Loucy (cell line): Measurements from ENCODE around the gene ELN.

Source experiments
- EZH2phosphoT487 ChIP-seq: fragments of 200-600 bp; IDR thresholded peaks from 2 replicates; pipeline ENCODE4 v1.6.1; 2018; ENCODE audit warnings: antibody characterized with exemption, mild to moderate bottlenecking, moderate library complexity, borderline replicate concordance
- TF ChIP-seq, protein P1 (sequence below): fragments of 200-600 bp; sonication (generic); conservative IDR thresholded peaks from 2 replicates; pipeline ENCODE4 v1.5.1; 2014; ENCODE audit warnings: mild to moderate bottlenecking, antibody characterized with exemption, low read length

DNA sequence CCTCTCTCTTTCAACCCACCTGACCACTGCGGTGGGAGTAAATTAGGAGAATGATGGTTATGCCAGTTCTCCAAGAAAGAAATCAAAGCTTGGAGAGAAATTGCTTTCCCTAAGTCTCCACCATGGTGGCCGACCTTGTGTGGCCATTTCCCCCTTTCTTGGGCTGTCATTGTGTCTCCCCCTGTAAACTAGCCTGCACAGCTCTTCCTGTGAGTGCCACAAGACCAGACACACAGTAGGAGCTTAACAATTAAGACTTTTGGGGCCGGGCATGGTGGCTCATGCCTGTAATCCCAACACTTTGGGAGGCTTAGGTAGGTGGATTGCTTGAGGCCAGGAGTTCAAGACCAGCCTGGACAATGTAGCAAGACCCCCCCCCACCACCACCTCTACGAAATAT, 36.7 kb downstream of the ELN start:
- TF ChIP-seq, protein P1, sequence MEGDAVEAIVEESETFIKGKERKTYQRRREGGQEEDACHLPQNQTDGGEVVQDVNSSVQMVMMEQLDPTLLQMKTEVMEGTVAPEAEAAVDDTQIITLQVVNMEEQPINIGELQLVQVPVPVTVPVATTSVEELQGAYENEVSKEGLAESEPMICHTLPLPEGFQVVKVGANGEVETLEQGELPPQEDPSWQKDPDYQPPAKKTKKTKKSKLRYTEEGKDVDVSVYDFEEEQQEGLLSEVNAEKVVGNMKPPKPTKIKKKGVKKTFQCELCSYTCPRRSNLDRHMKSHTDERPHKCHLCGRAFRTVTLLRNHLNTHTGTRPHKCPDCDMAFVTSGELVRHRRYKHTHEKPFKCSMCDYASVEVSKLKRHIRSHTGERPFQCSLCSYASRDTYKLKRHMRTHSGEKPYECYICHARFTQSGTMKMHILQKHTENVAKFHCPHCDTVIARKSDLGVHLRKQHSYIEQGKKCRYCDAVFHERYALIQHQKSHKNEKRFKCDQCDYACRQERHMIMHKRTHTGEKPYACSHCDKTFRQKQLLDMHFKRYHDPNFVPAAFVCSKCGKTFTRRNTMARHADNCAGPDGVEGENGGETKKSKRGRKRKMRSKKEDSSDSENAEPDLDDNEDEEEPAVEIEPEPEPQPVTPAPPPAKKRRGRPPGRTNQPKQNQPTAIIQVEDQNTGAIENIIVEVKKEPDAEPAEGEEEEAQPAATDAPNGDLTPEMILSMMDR = no peak
- TF ChIP-seq EZH2phosphoT487 = no peak
